ENCODE measurements around the gene FOXN1. TPM values are rescaled to one million over a fixed set of nuclear protein-coding genes. Genes with fewer than 3 reads are reported as not detected.

Gene FOXN1
- total and polyA plus RNA-seq, 2 donors (not counting 1 experiment from before 2014, with no cell fraction given): not detected

DNA sequence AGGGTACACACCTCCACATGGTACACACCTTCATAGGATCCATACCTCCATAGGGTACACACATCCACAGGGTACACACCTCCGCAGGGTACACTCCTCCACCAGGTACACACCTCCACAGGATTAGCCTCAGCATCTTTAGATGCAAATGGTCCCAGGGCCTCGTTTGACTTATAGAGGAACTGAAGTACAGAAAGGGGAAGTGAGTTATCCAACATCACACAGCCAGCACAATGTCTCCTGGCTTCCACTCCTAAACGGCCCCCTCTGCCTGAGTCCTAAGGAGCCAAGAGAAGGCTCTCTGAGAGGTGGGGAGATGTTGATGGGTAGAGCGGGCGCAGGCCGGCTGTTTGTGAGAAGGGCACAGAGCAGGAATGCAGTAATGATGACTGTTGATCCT is 12.0 kb downstream of the FOXN1 start:
- H3K4me3 ChIP-seq (replicated peaks in 1 of 4; ENCODE audit: control extremely low read depth in 1 of 4, insufficient read depth in 1 of 4, low read depth in 3 of 4, low read length in 4 of 4): no peak overlapping the region
- H3K27me3 ChIP-seq (ENCODE audit: control insufficient read depth, insufficient read depth, low read length): no peaks in the 10 kb centered on the region
- H3K9me3 ChIP-seq (ENCODE audit: control insufficient read depth, insufficient read depth, low read depth, low read length): no peaks in the 10 kb centered on the region
- H3K27ac ChIP-seq (ENCODE audit: insufficient read depth, low read length): no peak overlapping the region
- H3K4me2 ChIP-seq (ENCODE audit: extremely low read depth, insufficient read depth, low read length): no peak overlapping the region
- H2AFZ ChIP-seq (ENCODE audit: low read length): no peak overlapping the region
- DNase-seq (ENCODE audit: low read depth in 2 of 2): no peak
- no peaks in the 10 kb centered on the region for H3K79me2 ChIP-seq (ENCODE audit: control insufficient read depth, insufficient read depth, low read length)
- no peaks in the 10 kb centered on the region for H4K20me1 ChIP-seq (ENCODE audit: control insufficient read depth, extremely low read depth, insufficient read depth, low read length)
- no peak for TF ChIP-seq CTCF (conservative IDR thresholded peaks at IDR 0.05 in 1 of 2, IDR thresholded peaks at IDR 0.05 in 1 of 2; ENCODE audit: low read depth in 1 of 2, low read length in 2 of 2)
- no peak for TF ChIP-seq EZH2 (IDR thresholded peaks at IDR 0.05; ENCODE audit: low read length, missing control alignments)
- no peaks in the 10 kb centered on the region for H3K4me1 ChIP-seq (ENCODE audit: control insufficient read depth, extremely low read depth, insufficient read depth, low read length)
- H3K36me3 ChIP-seq (ENCODE audit: control insufficient read depth, insufficient read depth, low read length): no peaks in the 10 kb centered on the region
- no peak overlapping the region for H3K9ac ChIP-seq (ENCODE audit: insufficient read depth, low read length)

- Histone ChIP-seq H3K36me3 (ENCODE audit: control insufficient read depth, insufficient read depth, low read length) (no peaks in the 10 kb centered on the region), H3K4me2 (ENCODE audit: extremely low read depth, insufficient read depth, low read length) (no peak overlapping the region), H3K9me3 (ENCODE audit: control insufficient read depth, insufficient read depth, low read depth, low read length) (no peaks in the 10 kb centered on the region), H3K27me3 (ENCODE audit: control insufficient read depth, insufficient read depth, low read length) (no peaks in the 10 kb centered on the region), H2AFZ (ENCODE audit: low read length) (no peak overlapping the region), H4K20me1 (ENCODE audit: control insufficient read depth, extremely low read depth, insufficient read depth, low read length) (no peaks in the 10 kb centered on the region), H3K4me1 (ENCODE audit: control insufficient read depth, extremely low read depth, insufficient read depth, low read length) (no peaks in the 10 kb centered on the region), H3K4me3 (replicated peaks in 1 of 4; ENCODE audit: control extremely low read depth in 1 of 4, insufficient read depth in 1 of 4, low read depth in 3 of 4, low read length in 4 of 4) (no peak overlapping the region), H3K9ac (ENCODE audit: insufficient read depth, low read length) (no peak overlapping the region), H3K27ac (ENCODE audit: insufficient read depth, low read length) (no peak overlapping the region), H3K79me2 (ENCODE audit: control insufficient read depth, insufficient read depth, low read length) (no peaks in the 10 kb centered on the region)
- no peak for DNase-seq (ENCODE audit: low read depth in 2 of 2)
- TF ChIP-seq CTCF (conservative IDR thresholded peaks at IDR 0.05 in 1 of 2, IDR thresholded peaks at IDR 0.05 in 1 of 2; ENCODE audit: low read depth in 1 of 2, low read length in 2 of 2) (no peak), EZH2 (IDR thresholded peaks at IDR 0.05; ENCODE audit: low read length, missing control alignments) (no peak)
These were observed 12.4 kb downstream of the FOXN1 start for GRCh38 chr17:28518578-28518977.

- no peak for DNase-seq (ENCODE audit: low read depth in 2 of 2)
- no peaks in the 10 kb centered on the region for H3K9me3 ChIP-seq (ENCODE audit: control insufficient read depth, insufficient read depth, low read depth, low read length)
- no peaks in the 10 kb centered on the region for H3K79me2 ChIP-seq (ENCODE audit: control insufficient read depth, insufficient read depth, low read length)
- H3K27me3 ChIP-seq (ENCODE audit: control insufficient read depth, insufficient read depth, low read length): no peaks in the 10 kb centered on the region
- no peaks in the 10 kb centered on the region for H3K4me1 ChIP-seq (ENCODE audit: control insufficient read depth, extremely low read depth, insufficient read depth, low read length)
- H2AFZ ChIP-seq (ENCODE audit: low read length): no peak overlapping the region
- no peak overlapping the region for H3K4me2 ChIP-seq (ENCODE audit: extremely low read depth, insufficient read depth, low read length)
- TF ChIP-seq CTCF (conservative IDR thresholded peaks at IDR 0.05 in 1 of 2, IDR thresholded peaks at IDR 0.05 in 1 of 2; ENCODE audit: low read depth in 1 of 2, low read length in 2 of 2): no peak
- TF ChIP-seq EZH2 (IDR thresholded peaks at IDR 0.05; ENCODE audit: low read length, missing control alignments): no peak
- H3K4me3 ChIP-seq (replicated peaks in 1 of 4; ENCODE audit: control extremely low read depth in 1 of 4, insufficient read depth in 1 of 4, low read depth in 3 of 4, low read length in 4 of 4): no peak overlapping the region
- H4K20me1 ChIP-seq (ENCODE audit: control insufficient read depth, extremely low read depth, insufficient read depth, low read length): no peaks in the 10 kb centered on the region
- H3K9ac ChIP-seq (ENCODE audit: insufficient read depth, low read length): no peak overlapping the region
- no peak overlapping the region for H3K27ac ChIP-seq (ENCODE audit: insufficient read depth, low read length)
- no peaks in the 10 kb centered on the region for H3K36me3 ChIP-seq (ENCODE audit: control insufficient read depth, insufficient read depth, low read length)
These were observed 13.1 kb downstream of the FOXN1 start for GRCh38 chr17:28519236-28519635.

Data from fibroblast of lung (primary cell).